NB4 (cell line): ENCODE data around the gene VPS9D1.

ENCODE experiments used
- CTCF ChIP-seq: IDR thresholded peaks from one replicate; pipeline ENCODE4 v1.5.1; 2012; ENCODE audit warnings: low read depth, low read length
- MAX ChIP-seq: IDR thresholded peaks from 2 replicates; pipeline ENCODE4 v1.6.1; 2011; ENCODE audit warnings: low read depth, low read length
- MYC ChIP-seq: IDR thresholded peaks from 2 replicates; pipeline ENCODE4 v1.6.1; 2011; ENCODE audit warnings: low read depth, low read length
- POLR2A ChIP-seq: IDR thresholded peaks from 2 replicates; pipeline ENCODE4 v1.6.1; 2011; ENCODE audit warnings: mild to moderate bottlenecking; ENCODE audit not compliant: insufficient read length; ENCODE audit errors: extremely low read depth

GRCh38 chr16:89744813-89745212, 24.1 kb upstream of the VPS9D1 start:
- TF ChIP-seq CTCF (no peak), POLR2A (no peak), MAX (no peak), MYC (no peak)
